Measurements from ENCODE around the gene PEX11B. TPM values are rescaled to one million over a fixed set of nuclear protein-coding genes. Genes with fewer than 3 reads are reported as not detected.
A peak's percentile ranks its signal among the peaks of the same experiment; 100 is the strongest.
"Not testable (repeated sequence)": the region's sequence is repeated elsewhere in the genome, so short reads cannot be mapped to it uniquely, and the experiment has no call there.

PEX11B gene
- total RNA-seq, 1 experiment from 2014 or later, result 40.1 TPM

- no peak for DNase-seq (ENCODE audit: low read depth)
Observed at GRCh38 chr1:145953861-145954260, 35.3 kb upstream of the PEX11B start.

DNA sequence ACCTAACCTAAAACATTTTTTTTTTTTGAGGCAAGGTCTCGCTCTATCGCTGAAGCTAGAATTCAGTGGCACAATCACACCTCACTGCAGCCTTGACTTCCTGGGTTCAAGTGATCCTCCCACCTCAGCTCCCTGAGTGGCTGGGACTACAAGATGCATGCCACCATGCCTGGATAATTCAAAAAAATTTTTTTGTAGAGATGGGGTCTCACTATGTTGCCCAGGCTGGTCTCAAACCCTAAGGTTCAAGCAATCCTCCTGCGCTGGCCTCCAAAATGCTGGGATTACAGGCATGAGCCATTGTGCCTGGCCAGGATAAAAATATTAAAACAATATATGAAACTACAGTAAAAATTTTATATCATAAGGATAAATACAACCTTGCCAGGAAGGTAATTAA, 34.4 kb upstream of the PEX11B start:
- DNase-seq (ENCODE audit: low read depth), result no peak

- no peak for DNase-seq (ENCODE audit: low read depth)
Observed at GRCh38 chr1:145951526-145951925, 33.0 kb upstream of the PEX11B start.

- no peak for DNase-seq (ENCODE audit: low read depth)
Observed at GRCh38 chr1:145949219-145949618, 30.7 kb upstream of the PEX11B start.

DNA sequence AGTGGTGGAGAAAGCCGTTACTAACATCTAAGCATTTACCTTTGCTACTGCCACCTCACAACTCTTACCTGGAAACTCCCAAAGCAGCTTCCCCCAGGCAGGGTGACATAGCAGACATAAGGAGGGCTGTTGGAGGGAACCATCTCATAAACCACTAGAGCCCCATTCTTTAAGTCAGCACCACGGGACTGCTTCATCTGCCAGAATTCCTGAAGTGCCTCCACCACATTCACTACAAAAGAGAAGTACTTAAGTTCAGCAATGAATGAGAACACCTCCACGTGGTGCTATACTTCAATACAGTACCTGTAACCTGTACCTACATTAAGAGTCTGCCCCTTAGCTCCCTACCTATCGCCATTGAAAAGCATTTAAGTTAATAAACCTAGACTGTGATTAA, 29.0 kb upstream of the PEX11B start:
- no peak for DNase-seq (ENCODE audit: low read depth)

GRCh38 chr1:145946477-145946986, 28.0 kb upstream of the PEX11B start:
- DNase-seq (ENCODE audit: low read depth), result no peak

GRCh38 chr1:145944532-145944931, 26.0 kb upstream of the PEX11B start:
- DNase-seq (ENCODE audit: low read depth), result no peak

GRCh38 chr1:145942871-145943270, 24.4 kb upstream of the PEX11B start:
- no peak for DNase-seq (ENCODE audit: low read depth)

GRCh38 chr1:145942405-145942804, 23.9 kb upstream of the PEX11B start:
- DNase-seq (ENCODE audit: low read depth), result no peak

DNA sequence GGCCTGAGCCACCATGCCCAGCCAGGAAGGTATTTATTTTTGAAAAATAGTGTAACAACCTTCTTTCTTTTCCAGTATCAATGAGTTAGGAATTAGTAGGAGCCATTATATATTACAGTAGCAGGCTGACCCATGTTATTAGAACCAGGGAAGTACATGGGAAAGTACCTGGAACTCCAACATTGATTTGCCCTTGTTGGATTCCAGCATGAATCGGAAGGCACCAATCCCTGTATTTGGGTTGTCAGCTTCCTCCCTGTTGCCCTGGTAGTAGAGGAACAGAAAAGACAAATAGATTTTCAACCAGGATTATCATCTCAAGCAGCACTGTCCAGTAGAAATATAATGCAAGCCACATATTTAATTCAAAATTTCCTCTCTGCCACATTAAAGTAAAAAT, 18.9 kb upstream of the PEX11B start:
- no peak for DNase-seq (ENCODE audit: low read depth)

- no peak for DNase-seq (ENCODE audit: low read depth)
Observed at GRCh38 chr1:145936247-145936646, 17.7 kb upstream of the PEX11B start.

DNA sequence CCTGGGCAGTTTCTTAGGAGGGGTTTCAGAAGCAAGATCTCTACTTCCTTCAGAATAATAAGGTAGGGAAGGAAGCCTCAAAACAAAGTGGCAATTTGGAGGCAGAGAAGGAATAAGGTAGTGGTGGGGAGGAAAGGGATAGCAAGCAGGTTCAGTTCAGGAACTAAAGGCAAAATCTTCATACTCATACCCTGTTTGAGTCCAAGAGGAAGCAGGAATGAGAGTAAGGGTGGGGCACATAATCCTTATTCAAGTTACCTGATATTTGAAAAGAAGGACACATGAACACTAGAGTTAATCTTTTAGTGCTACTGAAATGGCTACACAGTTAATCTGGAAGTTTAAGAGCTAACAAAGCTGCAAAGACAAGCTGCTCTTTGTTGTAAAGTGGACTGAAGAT, 17.2 kb upstream of the PEX11B start:
- no peak for DNase-seq (ENCODE audit: low read depth)

- DNase-seq (ENCODE audit: low read depth), result not testable (repeated sequence)
Observed at GRCh38 chr1:145932522-145933009, 14.0 kb upstream of the PEX11B start.

GRCh38 chr1:145927916-145928643, 9.6 kb upstream of the PEX11B start:
- DNase-seq (ENCODE audit: low read depth), result no peak

GRCh38 chr1:145927063-145927886, 8.8 kb upstream of the PEX11B start, which contains the start of gene RBM8A:
Gene RBM8A (minus strand): TSS chr1:145927484. CDS start chr1:145927426, 58 bp downstream.
- DNase-seq (ENCODE audit: low read depth), result peak; percentile 99

GRCh38 chr1:145926686-145927062, 8.2 kb upstream of the PEX11B start:
- peak; percentile 31 for DNase-seq (ENCODE audit: low read depth)

DNA sequence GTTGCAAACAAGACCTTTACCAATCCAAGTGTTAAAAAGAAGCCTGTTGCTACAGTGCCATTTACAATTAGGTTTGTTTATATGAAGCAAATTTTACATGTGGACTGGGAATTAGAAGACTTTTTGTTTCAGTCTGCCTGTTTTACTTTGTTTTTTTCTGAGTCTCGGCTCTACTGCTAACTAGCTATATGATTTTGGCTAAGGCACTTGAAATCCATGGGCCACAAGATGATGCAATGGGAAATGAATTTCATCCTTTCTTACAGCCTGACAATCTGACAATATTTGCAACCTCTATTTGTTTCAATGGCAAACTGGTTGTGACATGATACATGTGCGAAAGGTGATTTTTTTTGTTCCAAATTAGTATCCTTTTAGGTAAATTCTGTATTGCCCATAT, 3.7 kb upstream of the PEX11B start:
- no peak for DNase-seq (ENCODE audit: low read depth)

DNA sequence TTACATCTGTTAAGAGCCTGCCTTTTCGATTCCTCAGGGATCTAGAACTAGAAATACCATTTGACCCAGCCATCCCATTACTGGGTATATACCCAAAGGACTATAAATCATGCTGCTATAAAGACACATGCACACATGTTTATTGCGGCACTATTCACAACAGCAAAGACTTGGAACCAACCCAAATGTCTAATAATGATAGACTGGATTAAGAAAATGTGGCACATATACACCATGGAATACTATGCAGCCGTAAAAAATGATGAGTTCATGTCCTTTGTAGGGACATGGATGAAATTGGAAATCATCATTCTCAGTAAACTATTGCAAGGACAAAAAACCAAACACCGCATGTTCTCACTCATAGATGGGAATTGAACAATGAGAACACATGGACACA, 1.8 kb upstream of the PEX11B start:
- DNase-seq (ENCODE audit: low read depth), result not testable (repeated sequence)

GRCh38 chr1:145918992-145919939, 749 bp upstream of the PEX11B start:
- peak; percentile 62 for DNase-seq (ENCODE audit: low read depth)

GRCh38 chr1:145917595-145917994, 922 bp downstream of the PEX11B start:
- DNase-seq (ENCODE audit: low read depth), result no peak

DNA sequence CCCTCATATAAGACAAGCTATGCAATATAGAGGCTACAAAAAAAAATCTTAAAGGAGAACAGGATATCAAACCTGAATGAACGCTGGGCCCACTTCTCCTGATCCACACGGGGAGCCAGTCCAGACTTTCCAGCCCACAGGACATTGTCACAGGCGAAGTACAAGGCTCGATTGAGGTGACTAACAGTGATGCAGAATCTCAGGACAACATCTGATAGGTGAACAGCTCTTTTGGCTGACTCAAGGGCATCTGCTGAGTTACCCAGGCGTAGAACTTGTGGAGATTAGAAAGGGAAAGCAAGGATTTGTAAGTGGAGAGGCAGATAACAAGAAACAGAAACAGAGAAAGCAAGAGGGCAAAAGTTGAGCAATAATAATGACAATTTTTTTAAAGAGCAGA, 1.8 kb downstream of the PEX11B start:
- peak; percentile 28 for DNase-seq (ENCODE audit: low read depth)
